HG03159 (cell line): ENCODE results near the gene PDAP1.
"Not testable (repeated sequence)": the region's sequence is repeated elsewhere in the genome, so short reads cannot be mapped to it uniquely, and the experiment has no call there.

Experiments
- ATAC-seq: cut with Tn5 transposase; IDR thresholded peaks from one replicate; pipeline ENCODE4 v1.9.1; 2021; ENCODE audit warnings: mild to moderate bottlenecking, moderate library complexity; ENCODE audit not compliant: unreplicated experiment

PDAP1 gene

DNA sequence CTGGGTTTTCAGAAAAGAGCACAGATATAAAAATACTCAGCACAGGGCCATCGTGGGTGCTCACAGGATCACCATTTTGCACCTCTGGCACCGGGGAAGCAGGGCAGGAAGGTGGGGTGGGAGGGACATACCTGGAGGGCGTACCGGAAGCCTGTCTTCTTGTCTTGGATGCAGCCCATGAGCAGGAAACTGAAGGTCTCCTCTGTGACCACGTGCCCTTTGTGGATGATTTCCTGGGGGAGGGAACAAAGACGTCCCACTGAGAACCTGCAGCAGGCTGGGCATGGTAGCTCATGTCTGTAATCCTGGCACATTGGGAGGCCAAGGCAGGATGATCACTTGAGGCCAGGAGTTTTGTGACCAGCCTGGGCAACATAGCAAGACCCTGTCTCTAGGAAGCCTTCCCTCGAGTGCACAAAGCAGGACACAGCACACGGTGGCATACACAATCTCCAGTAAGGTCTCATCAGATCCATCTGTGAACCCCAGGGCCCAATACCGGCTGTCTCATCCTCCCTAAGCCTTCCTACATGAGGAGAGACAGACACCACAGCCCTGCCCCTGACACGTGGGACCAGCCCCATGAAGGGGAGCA lies 20.7 kb upstream of the PDAP1 start:
- no peak for ATAC-seq

DNA sequence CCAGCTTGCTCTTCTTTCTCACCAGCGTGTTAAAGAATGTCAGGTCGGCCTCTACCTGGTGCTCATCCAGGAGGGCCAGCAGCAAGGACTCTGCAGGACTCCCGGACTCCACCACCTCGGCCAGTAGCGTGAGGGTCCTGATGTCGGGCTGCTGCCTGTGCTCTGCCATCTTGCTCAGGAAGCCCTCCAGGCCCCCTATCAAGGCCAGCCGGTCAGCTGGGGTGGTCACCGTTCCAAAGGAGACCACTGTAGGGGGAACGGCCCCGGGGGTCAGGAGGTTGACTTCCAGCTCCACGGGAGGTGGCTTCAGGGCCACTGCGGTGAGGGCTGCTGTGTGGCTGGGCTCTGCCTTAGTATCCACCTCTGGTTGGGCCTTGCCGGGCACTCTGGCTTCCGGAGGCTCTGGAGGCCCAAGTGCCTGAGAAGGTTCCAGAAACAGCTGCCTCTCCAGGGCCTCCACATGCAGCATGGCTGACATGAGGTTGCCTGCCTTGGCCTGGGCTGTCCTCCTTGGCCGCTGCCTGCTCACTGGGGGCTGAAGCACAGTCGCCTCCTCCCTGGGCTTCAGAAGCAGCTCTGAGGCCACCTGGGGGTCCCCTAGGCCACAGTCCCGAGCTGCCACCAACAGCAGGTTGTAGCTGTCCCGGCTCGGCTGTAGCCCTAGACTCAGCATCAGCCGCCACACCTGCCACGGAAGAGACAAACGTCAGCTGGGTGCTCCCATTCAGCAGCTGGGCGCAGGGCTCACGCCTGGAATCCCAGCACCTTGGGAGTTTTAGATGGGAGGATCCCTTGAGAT lies 16.7 kb upstream of the PDAP1 start:
- ATAC-seq = no peak

DNA sequence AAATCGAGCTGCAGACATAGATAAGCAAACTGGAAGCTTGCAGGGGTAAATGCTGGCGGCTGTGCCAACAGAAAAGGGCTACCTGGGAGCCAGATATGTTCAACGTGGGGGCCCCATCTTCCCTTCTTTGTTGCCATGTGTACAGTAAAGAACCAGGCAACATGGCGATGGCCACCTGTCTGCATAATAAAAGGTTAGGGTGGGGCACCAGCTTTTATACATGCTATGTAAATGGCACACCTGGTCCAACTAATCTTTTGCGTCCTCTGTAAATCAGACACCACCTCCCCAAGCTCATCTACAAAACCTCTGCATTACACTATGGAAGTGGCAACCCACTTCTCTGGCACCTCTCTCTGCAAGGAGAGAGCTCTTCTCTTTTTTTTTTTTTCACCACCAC lies 14.2 kb upstream of the PDAP1 start:
- ATAC-seq = no peak

DNA sequence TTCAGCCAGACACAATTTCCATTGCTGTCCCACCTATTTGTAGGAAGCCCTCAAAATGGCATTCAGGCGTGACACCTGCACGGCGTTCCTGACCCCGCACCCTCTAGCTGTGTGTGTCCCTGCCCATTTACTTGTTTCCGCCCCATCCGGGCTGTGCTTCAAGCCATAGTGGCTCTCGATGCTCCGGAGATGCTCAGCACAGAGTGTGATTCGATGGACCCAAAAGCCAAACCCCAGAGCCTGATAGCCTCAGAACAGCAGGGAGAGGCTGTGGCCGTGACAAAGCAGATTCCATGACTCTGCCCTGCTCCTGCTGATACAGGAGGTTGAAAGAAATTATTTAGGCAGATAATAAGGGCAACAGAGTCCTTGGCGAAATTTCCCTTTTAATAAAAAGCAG lies 13.8 kb upstream of the PDAP1 start:
- ATAC-seq = no peak

DNA sequence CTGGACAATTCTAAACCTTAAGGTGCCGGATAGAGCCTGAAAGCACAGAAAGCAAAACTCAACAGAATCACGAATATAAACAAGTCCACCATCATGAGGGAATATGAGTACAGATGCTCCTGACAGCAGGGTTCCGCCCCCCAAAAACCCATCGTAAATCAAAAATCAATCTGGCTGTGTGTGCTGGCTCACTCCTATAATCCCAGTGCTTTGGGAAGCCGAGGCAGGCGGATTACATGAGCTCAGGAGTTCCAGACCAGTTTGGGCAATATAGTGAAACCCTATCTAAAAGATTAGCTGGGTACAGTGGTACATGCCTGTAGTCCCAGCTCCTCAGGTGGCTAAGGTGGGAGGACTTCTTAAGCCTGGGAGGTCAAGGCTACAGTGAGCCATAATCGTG lies 12.6 kb upstream of the PDAP1 start:
- no peak for ATAC-seq

DNA sequence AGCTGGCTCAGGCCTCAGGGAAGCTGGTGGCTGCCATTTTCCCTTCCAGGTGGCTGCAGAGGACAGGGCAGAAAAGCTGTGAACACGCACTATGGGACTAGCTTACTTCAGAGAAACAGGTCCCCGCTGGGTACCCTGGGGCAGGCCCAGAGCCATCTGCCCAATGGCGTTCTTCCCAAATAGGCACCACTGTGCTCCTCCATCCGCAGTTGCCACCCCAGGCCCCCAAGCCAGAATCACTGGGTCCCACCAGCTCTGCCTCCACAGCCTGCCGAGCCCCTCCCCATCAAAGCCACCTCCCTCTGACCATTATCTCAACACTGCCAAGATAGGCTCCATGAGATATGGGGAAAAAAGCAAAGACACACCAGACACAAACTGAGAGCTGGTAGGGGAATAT lies 11.8 kb upstream of the PDAP1 start:
- no peak for ATAC-seq

DNA sequence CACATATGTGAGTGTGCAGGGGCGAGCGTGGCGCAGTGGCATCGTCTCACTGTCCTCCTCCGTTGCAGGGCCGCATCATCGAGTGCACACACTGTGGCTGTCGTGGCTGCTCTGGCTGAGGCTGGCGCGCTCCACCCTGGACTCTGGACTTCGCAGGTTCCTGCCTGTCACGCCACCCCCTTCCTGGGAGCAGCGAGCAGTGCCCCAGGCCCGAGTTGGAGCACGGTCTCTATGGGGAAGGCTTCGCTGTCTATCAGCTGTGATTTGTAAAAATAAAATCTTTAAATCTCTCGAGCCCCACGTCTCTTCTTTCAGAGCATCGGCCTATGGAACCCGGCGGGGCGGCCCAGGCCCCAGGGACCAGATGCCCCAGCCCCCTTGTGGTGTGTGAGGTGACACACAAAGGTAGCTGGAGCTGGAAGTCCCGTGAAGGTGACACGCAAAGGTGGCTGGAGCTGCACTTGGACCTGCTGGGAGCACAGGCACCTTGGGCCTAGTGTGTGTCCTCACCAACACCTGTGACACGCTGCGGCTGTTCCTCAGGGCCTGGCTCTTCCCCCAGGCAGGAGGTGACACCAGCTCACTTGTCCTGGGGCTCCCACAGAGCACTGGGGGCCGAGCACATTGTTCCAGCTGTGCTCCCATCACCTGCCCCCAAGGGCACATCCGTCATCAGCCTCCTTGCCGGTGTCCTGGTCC lies 11.1 kb upstream of the PDAP1 start:
- no peak for ATAC-seq

DNA sequence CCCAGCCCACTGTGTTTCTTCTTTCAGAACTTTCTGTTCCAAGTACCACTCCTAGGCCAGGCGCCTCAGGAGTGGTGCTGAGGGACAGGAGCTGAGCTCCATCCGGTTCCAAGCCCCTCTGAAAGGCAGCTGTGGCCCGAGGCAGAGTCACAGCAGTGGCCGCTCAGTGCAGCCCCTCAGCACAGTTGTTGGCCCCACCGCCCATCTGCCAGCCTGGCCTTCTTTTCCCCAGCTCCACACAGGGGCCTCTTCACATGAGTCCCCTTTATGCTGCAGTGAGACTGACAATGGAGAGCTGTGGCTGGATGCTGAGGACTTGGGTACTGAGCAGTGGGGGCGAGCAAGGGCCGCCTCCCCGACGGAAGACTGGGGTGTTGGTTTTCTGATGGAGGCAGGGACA lies 9.9 kb upstream of the PDAP1 start:
- no peak for ATAC-seq

DNA sequence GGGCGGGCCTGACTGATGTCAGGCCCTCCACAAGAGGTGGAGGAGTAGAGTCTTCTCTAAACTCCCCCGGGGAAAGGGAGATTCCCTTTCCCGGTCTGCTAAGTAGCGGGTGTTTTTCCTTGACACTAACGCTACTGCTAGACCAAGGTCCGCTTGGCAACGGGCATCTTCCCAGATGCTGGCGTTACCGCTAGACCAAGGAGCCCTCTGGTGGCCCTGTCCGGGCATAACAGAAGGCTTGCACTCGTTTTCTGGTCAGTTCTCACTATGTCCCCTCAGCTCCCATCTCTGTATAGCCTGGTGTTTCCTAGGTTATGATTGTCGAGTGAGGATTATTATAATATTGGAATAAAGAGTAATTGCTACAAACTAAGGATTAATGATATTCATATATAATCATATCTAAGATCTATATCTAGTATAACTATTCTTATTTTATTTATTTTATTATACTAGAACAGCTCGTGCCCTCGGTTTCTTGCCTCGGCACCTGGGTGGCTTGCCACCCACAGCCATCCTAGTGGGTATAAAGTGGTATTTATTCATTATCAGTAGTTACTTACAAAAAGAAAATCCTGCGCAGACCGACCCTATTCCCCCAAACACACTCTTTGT lies 7.2 kb upstream of the PDAP1 start:
- ATAC-seq = not testable (repeated sequence)

DNA sequence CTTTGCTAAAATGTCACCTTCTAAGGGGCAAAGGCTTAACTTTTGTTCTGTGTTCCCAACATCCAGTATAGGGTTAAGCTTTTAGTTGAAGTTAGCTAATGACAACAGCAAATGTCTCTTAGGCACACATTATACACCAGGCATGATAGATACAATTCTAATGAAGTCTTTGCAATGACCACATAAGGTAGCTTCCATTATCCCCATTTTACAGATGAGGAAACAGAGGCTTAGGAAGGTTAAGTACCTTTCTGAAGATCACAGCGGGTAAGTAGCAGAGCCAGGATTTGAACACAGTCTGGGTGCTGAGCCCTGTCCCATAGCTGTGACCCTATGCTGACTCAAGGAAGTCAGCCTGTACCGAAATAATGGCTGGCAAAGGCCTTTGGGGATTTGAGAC lies 2.2 kb upstream of the PDAP1 start:
- no peak for ATAC-seq

DNA sequence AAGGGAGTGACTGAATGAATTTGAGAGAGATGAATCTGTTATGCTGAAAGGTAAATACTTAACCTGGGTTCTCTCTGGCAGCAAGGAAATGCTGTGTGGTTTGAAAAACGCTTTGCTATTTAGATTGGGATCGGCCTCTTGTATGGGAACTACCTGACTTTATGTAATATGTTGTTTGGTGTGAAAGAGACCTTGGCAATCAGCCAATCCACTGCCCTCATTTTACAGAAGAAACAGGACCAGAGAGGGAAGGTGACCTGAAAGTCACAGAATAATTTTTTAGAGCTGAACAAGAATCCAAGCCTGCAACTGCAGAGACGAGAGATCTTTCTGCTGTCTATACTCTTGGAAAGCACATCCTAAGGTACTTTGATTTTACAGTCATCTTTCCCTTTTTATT lies 1.4 kb upstream of the PDAP1 start:
- ATAC-seq = no peak

DNA sequence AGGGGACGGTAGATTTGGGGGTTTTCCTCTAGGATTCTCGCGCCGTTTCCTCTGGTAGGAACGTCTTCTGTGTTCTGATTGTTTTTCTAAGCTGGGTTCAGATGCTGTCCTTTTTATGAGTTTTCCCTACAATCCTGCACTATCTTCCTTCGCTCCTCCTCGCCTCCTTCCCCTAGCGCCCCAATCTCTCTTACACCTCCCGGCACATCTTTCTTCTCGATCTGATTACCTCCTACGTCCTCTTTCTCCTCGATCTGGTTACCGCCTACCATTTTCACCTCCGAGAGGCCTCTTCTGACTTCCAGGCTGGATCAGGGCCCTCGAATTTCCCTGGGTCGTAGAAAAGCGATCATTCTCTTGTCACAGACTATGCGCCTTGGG lies 785 bp upstream of the PDAP1 start:
- no peak for ATAC-seq

DNA sequence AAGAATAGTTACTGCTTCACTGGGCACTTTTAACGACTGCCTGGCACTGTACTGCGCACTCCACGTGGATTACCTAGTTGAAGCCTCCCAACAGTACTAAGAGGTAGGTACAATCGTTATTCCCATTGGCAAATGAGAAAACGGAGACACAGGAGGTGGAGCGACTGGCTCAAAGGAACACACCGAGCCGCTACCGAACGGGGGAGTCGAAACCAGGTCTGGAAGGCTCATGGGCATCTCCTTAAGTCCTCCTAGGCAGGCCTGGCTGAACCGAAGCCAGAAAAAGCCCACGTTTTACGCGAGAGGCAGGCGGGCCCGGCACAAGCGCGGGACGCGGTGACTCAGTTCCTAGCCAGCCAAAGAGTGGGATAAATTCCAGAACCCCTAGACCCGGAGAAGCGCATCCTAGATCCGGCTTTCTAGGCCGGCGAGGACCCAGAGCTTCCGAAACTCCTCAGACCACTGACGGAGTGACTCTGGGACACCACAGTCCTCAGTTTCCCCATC lies 472 bp downstream of the PDAP1 start:
- ATAC-seq = no peak

DNA sequence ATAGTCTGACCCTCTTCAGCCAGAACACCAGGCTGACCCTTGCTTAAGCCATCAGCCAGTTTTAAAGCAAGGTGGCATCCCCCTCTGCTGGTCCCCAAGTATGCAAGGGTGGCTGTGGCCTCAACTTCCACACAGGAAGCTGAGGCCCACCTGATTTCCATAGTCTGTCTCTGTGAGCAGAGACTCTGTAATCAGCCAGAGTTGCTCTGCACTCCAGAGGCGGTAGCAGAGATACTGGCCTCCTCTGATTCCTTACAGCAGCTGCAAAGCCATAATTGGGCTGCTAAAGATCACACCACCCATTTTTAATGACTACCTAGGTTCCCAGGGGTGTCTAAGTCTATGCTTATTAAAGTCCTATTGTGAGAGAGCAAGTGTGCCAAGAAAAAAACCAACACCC lies 1.8 kb downstream of the PDAP1 start:
- ATAC-seq = no peak

DNA sequence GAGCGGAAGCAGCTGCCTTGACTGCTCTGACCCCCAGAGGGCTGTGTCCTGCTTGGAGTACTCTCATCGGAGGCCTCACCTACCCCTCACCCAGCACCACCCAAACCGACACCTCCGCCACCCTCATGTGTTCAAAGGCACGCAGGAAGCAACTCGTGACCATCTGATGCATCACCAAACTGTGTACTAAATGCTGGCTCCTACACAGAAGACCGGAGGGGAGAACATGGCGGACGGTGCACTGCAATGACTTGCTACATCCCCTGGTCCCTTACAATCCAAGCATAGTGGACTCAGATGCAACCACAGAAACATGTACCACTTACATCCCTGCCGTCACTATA lies 3.4 kb downstream of the PDAP1 start:
- ATAC-seq = no peak

DNA sequence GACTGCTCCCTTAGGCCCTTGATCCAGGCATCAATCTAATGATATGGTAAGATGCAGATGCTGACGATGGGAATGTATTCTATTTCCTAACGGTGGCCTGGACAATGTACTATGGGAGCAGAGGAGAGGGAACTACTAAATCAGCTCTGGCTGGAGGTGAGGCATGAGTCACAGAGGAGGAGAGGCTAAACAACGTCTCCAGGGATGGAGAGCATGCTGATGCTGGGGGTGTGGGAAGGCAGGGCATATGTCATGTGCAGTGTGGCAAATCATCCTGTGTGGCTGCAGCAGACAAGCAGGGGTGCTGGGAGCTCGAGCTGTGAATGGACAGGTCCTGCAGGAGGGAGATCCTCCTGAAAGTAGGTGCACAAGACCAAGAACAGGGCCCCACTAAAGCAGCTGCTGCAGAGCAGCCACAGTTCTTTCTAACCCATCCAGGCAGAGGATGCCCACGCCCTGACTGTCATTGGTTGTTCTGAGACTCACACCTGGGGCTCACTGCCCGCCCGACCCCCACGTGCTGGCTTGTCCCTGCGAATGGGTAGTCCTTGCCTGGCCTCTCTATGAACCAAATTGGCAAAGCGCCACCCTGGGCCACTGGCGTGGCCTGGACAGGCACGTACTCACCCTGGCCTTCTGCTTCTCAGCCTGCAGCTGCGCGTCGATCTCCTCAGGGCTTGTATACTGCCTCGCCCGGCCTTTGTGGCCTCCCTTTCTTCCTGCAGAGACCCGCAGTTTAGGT lies 4.0 kb downstream of the PDAP1 start:
- ATAC-seq = no peak

DNA sequence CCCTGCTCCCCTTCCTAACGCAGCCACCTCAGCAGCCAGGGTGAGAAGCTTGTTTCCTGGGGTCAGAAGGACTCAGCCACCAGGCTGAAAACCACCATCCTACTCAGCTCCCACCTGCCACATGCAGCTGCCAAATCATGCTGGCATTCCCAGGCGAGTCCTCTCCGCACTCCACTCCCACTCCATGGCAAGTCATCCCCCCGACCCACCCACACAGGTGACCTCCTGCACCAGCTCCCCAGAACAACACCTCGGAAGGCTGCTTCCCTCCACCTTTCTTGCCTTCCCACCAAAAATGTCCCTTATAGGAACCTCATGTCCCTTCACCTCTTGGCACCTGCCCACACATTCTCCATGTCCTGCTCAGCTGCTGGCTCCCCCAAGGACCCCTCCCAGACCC lies 4.6 kb downstream of the PDAP1 start:
- no peak for ATAC-seq

DNA sequence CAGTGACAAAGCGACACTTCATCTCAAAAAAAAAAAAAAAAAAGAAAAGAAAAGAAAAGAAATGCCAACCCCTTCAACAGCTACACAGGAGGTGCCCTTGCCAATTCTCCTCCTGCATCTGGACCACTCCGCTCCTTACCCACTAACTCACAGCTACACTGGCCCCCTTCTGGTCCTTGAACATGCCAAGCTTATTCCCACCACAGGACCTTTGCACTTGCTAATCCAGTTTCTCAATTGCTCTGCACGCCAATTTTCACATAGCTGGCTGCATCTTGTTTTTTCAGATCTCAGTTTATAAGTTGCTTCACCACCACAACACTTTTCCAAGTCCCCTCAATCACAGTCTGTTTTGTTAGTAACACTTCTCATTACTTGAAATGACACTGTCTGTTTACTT lies 5.5 kb downstream of the PDAP1 start:
- ATAC-seq = no peak

DNA sequence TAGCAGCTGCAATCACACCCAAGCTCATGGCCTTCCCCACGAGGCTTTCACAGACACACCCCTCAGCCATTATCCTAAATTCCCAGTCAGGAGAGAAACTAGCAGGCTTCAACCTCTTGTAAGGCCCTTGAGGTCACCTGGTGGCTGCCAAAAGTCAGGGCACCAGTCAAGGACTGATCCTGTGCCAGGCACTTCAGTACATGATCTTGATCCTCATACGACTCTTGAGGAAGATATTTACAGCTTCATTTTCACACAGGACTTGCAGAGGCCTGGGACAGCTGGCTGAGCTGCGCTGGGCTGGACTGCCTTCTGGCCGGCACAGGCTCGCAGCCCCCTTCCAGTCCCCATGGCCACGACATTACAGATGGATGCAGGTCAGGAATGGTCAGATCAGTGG lies 8.8 kb downstream of the PDAP1 start:
- no peak for ATAC-seq

DNA sequence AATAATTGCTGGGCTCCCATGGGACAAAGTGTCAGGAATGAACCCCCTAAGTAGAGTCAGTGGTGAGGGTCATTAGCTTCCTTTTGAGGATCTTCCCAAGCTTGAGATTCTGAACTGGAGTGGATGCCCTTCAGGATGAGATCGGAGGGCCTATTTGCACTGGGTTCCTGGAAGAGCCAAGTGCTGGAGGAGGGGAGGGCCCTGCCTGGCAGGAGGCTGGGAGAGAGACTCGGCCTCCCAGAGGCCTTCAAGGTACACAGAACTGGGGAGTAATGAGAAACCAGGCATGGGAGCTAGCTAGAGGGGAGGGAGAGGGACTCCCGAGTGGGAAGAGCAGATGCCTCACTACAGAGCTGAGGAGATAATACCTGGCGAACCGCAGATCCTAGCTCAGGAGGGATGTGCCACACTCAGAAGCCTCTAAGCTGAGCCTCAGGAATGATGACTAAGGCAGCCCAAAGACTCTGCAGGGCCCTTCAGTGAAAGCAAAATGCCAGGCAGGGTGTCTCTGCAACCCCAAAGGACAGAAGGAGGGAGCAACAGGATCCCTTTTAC lies 9.4 kb downstream of the PDAP1 start:
- no peak for ATAC-seq
